PC-9 (cell line): ENCODE results near the gene BTBD19. TPM values are rescaled to one million over a fixed set of nuclear protein-coding genes. Genes with fewer than 3 reads are reported as not detected.
"Not testable (repeated sequence)": the region's sequence is repeated elsewhere in the genome, so short reads cannot be mapped to it uniquely, and the experiment has no call there.

Experiments used
- BruUV-seq: library from RNA; stranded (reverse); fragments of 400-500 nt; replicated peaks from 2 replicates; lab custom pipeline; 2021; lab: Mats Ljungman, UMichigan
- CTCF ChIA-PET: fragments of 300-600 bp; sonication (Branson Sonifier 250); formaldehyde crosslinking; loops from one replicate; lab custom pipeline; 2022; ENCODE audit warnings: antibody characterized with exemption; lab: Charles Lee
- POLR2A ChIA-PET: fragments of 300-600 bp; sonication (Branson Sonifier 250); formaldehyde crosslinking; loops from one replicate; lab custom pipeline; 2022; ENCODE audit warnings: antibody characterized with exemption; ENCODE audit not compliant: unreplicated experiment; lab: Charles Lee
- DNase-seq, 2 experiments: peaks; one replicate each; pipeline versions ENCODE4 v3.0.0 to v3.0.0-alpha.2; 2015 to 2022; ENCODE audit warnings: mixed read lengths in 1 of 2
- H2AFZ ChIP-seq: fragments of 200-600 bp; sonication (generic); 2 replicates; pipeline ENCODE4 v1.8.1; 2017; ENCODE audit warnings: antibody characterized with exemption
- H3F3A ChIP-seq: fragments of 200-600 bp; sonication (generic); 2 replicates; pipeline ENCODE4 v1.8.1; 2017; ENCODE audit warnings: antibody characterized with exemption, mild to moderate bottlenecking, low read depth; ENCODE audit not compliant: insufficient read depth
- H3K27ac ChIP-seq: fragments of 200-600 bp; sonication (generic); 2 replicates; pipeline ENCODE4 v1.6.1; 2016; ENCODE audit warnings: mixed run types
- H3K27me3 ChIP-seq: fragments of 200-600 bp; sonication (generic); 2 replicates; pipeline ENCODE4 v1.6.1; 2016; ENCODE audit warnings: low read depth, mixed run types; ENCODE audit not compliant: insufficient read depth
- H3K36me3 ChIP-seq: fragments of 200-600 bp; sonication (generic); 2 replicates; pipeline ENCODE4 v1.6.1; 2016; ENCODE audit warnings: low read depth, mixed run types
- H3K4me1 ChIP-seq: fragments of 200-600 bp; sonication (generic); replicated peaks from 2 replicates; pipeline ENCODE4 v1.6.1; 2016; ENCODE audit warnings: mixed run types; ENCODE audit not compliant: insufficient read depth
- H3K4me2 ChIP-seq: fragments of 200-600 bp; sonication (generic); 2 replicates; pipeline ENCODE4 v1.6.1; 2017; ENCODE audit warnings: mixed run types
- H3K4me3 ChIP-seq: fragments of 200-600 bp; sonication (generic); 2 replicates; pipeline ENCODE4 v1.6.1; 2016; ENCODE audit warnings: mixed run types
- H3K79me2 ChIP-seq: fragments of 200-600 bp; sonication (generic); 2 replicates; pipeline ENCODE4 v1.6.1; 2017; ENCODE audit warnings: low read depth, mixed run types
- H3K9me2 ChIP-seq: fragments of 200-600 bp; sonication (generic); 2 replicates; pipeline ENCODE4 v1.8.1; 2017; ENCODE audit warnings: mild to moderate bottlenecking; ENCODE audit not compliant: insufficient read depth
- H3K9me3 ChIP-seq: fragments of 200-600 bp; sonication (generic); 2 replicates; pipeline ENCODE4 v1.8.1; 2016; ENCODE audit warnings: low read depth; ENCODE audit not compliant: insufficient read depth
- H4K20me1 ChIP-seq: fragments of 200-600 bp; sonication (generic); 2 replicates; pipeline ENCODE4 v1.8.1; 2017; ENCODE audit not compliant: insufficient read depth
- CTCF ChIP-seq: fragments of 200-600 bp; sonication (generic); conservative IDR thresholded peaks from 2 replicates; pipeline ENCODE4 v1.6.1; 2017; ENCODE audit warnings: mixed run types, antibody characterized with exemption, mild to moderate bottlenecking, moderate library complexity
- EZH2 ChIP-seq: fragments of 200-600 bp; sonication (generic); IDR thresholded peaks from 2 replicates; pipeline ENCODE4 v1.8.0; 2017; ENCODE audit warnings: antibody characterized with exemption, low read depth
- intact Hi-C: fragments of 100-400 bp; cut with micrococcal nuclease; formaldehyde crosslinking; loops from one replicate; pipeline ENCODE4 v1.10.0; 2022; ENCODE audit not compliant: unreplicated experiment
- total RNA-seq: library from RNA; stranded (reverse); gene quantifications from 2 replicates; pipeline ENCODE4 v1.2.3, GENCODE V29; 2021

The BTBD19 gene
- total RNA-seq, 1 experiment from 2014 or later, result 6.2 TPM

GRCh38 chr1:44832056-44832705 is 23.9 kb downstream of the BTBD19 start:
- H3K4me3 ChIP-seq, result no peak overlapping the region
- H3K9me2 ChIP-seq, result no peaks in the 10 kb centered on the region
- TF ChIP-seq EZH2 (no peak), CTCF (no peak)
- H3K4me1 ChIP-seq, result no peaks in the 10 kb centered on the region
- H3K27me3 ChIP-seq, result no peaks in the 10 kb centered on the region
- no peak for DNase-seq
- H3F3A ChIP-seq, result peaks cover 4% of the 10 kb centered on the region
- H2AFZ ChIP-seq, result no peak overlapping the region
- H3K79me2 ChIP-seq, result no peaks in the 10 kb centered on the region
- no TSS peak for BruUV-seq
- no peaks in the 10 kb centered on the region for H4K20me1 ChIP-seq
- no peaks in the 10 kb centered on the region for H3K36me3 ChIP-seq
- CTCF ChIA-PET, result interaction anchor here (0.6 kb wide), 1 partner anchor 735 kb away, joined by 3 read pairs; no protein-coding TSS in a partner anchor
- no peaks in the 10 kb centered on the region for H3K9me3 ChIP-seq
- POLR2A ChIA-PET, result no interaction called here
- intact Hi-C loops, result no loop called here
- no peak overlapping the region for H3K4me2 ChIP-seq
- no peak overlapping the region for H3K27ac ChIP-seq

DNA sequence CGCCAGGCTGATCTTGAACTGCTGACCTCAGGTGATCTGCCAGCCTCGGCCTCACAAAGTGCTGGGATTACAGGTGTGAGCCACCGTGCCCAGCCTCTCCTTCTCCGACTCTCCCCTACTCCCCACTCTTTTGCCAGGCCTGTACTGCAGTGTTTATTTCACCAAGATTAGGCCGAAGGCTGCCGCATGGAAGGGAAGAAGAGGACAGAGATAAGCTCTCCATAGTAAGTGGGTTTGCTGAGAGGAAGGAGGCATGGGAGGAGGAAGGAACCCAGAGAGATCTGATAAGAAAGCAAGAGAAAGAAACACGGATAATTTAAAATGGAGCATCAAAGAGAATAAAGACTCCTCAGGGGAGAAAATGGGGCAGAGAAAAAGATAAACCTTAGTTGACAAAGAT is 26.0 kb downstream of the BTBD19 start:
- no TSS peak for BruUV-seq
- intact Hi-C loops, result no loop called here
- POLR2A ChIA-PET, result interaction anchor here (0.6 kb wide), 1 partner anchor 93 kb away, joined by 29 read pairs; no protein-coding TSS in a partner anchor
- no peak overlapping the region for H3K27ac ChIP-seq
- DNase-seq, result no peak
- peaks cover 4% of the 10 kb centered on the region for H3F3A ChIP-seq
- no peaks in the 10 kb centered on the region for H4K20me1 ChIP-seq
- no peaks in the 10 kb centered on the region for H3K4me1 ChIP-seq
- no peaks in the 10 kb centered on the region for H3K9me2 ChIP-seq
- H2AFZ ChIP-seq, result no peak overlapping the region
- H3K79me2 ChIP-seq, result no peaks in the 10 kb centered on the region
- CTCF ChIA-PET, result interaction anchor here (0.6 to 0.7 kb wide), 2 partner anchors 66 to 104 kb away, joined by 3 to 8 read pairs; no protein-coding TSS in a partner anchor
- no peak overlapping the region for H3K4me2 ChIP-seq
- TF ChIP-seq EZH2, result no peak
- no peak for TF ChIP-seq CTCF
- H3K9me3 ChIP-seq, result no peaks in the 10 kb centered on the region
- no peaks in the 10 kb centered on the region for H3K27me3 ChIP-seq
- no peak overlapping the region for H3K4me3 ChIP-seq
- no peaks in the 10 kb centered on the region for H3K36me3 ChIP-seq

GRCh38 chr1:44835738-44836675 is 27.7 kb downstream of the BTBD19 start:
- CTCF ChIA-PET, result interaction anchor here (1.0 to 1.7 kb wide), 3 partner anchors 175 to 467 kb away, joined by 3 to 7 read pairs (median 5); partner anchors contain the start of gene HECTD3
- no peak overlapping the region for H2AFZ ChIP-seq

DNA sequence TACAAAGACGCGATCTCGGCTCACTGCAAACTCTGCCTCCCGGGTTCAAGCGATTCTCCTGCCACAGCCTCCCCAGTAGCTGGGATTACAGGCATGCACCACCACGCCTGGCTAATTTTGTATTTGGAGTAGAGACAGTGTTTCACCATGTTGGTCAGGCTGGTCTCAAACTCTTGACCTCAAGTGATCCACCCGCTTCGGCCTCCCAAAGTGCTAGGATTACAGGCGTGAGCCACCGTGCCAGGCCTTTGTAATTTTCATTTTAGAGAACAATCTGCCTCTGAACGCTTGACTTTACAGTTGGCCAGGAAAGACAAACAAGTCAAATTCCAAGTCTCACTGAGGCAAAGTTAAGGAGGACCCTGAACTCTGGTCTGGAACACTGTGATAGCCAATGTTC is 30.0 kb downstream of the BTBD19 start:
- H3K9me2 ChIP-seq, H3K4me3 ChIP-seq, H3K4me2 ChIP-seq, H2AFZ ChIP-seq, H3K79me2 ChIP-seq, H3K27me3 ChIP-seq, H3K9me3 ChIP-seq, H3K4me1 ChIP-seq, H4K20me1 ChIP-seq, BruUV-seq, H3K36me3 ChIP-seq, H3K27ac ChIP-seq, CTCF ChIA-PET, H3F3A ChIP-seq, DNase-seq: not testable (repeated sequence)
- intact Hi-C loops, result loop anchor here (5.0 kb wide), 2 partner anchors 649 to 734 kb away; no protein-coding TSS in a partner anchor
- POLR2A ChIA-PET, result interaction anchor here (0.6 kb wide), 1 partner anchor 107 kb away, joined by 12 read pairs; no protein-coding TSS in a partner anchor

More at GRCh38 chr1:44835738-44836675, 27.7 kb downstream of the BTBD19 start:
- Histone ChIP-seq H3F3A (peaks cover 4% of the 10 kb centered on the region), H3K79me2 (no peaks in the 10 kb centered on the region), H3K36me3 (no peaks in the 10 kb centered on the region), H3K9me2 (no peaks in the 10 kb centered on the region), H3K4me2 (peak overlapping the region; percentile 41; the same call in 1 of the 2 replicates), H4K20me1 (no peaks in the 10 kb centered on the region), H3K27me3 (no peaks in the 10 kb centered on the region), H3K4me1 (no peaks in the 10 kb centered on the region), H3K27ac (no peak overlapping the region), H3K4me3 (no peak overlapping the region), H3K9me3 (no peaks in the 10 kb centered on the region)
- no TSS peak for BruUV-seq
- intact Hi-C loops, result loop anchor here (1.0 to 5.0 kb wide), 6 partner anchors 35 to 736 kb away; partner anchors contain the start of genes PLK3 and UROD
- peak; percentile 61 to 84 for DNase-seq
- no peak for TF ChIP-seq EZH2
- peak; percentile 85 for TF ChIP-seq CTCF
- POLR2A ChIA-PET, result no interaction called here
